ENCODE data around the gene OR52W1.
"Not testable (repeated sequence)": the region's sequence is repeated elsewhere in the genome, so short reads cannot be mapped to it uniquely, and the experiment has no call there.

The OR52W1 gene

GRCh38 chr11:6232899-6233298 is 33.9 kb downstream of the OR52W1 start:
- Mint-ChIP-seq H3K9me3 (no peaks in the 10 kb centered on the region), H3K27ac (no peak overlapping the region), H3K27me3 (no peaks in the 10 kb centered on the region), H3K4me1 (peaks cover 29 to 40% of the 10 kb centered on the region in 2 donors), H3K4me3 (peak overlapping the region in 1 of 2 donors; percentile 9), H3K36me3 (peaks cover 4 to 16% of the 10 kb centered on the region in 2 donors)
- DNase-seq (no peak), ATAC-seq (replicated peaks) (no peak)

- Mint-ChIP-seq H3K36me3 (peaks cover 4 to 13% of the 10 kb centered on the region in 2 donors), H3K4me3 (peak overlapping the region; percentile 98 to 99), H3K27me3 (no peaks in the 10 kb centered on the region), H3K4me1 (peaks cover 29 to 40% of the 10 kb centered on the region in 2 donors), H3K27ac (peak overlapping the region; percentile 98), H3K9me3 (no peaks in the 10 kb centered on the region)
- ATAC-seq (replicated peaks) (peak in 1 of 2 donors; percentile 1), DNase-seq (no peak)
Observed at GRCh38 chr11:6233984-6234386, 35.0 kb downstream of the OR52W1 start.

GRCh38 chr11:6234387-6235107 is 35.5 kb downstream of the OR52W1 start, which contains the start of gene FHIP1B:
Gene FHIP1B (minus strand): TSS chr11:6234636. CDS start chr11:6224516, 10,120 bp downstream.
- H3K27me3 Mint-ChIP-seq: peaks cover 0 to 4% of the 10 kb centered on the region in 2 donors
- H3K27ac Mint-ChIP-seq: peak within 1 kb of the TSS; percentile 98
- peak; percentile 91 to 92 for ATAC-seq (replicated peaks)

GRCh38 chr11:6237266-6237665 is 38.2 kb downstream of the OR52W1 start:
- ATAC-seq (replicated peaks) (no peak), DNase-seq (no peak)
- Mint-ChIP-seq H3K36me3 (no peaks in the 10 kb centered on the region), H3K4me1 (peaks cover 17 to 27% of the 10 kb centered on the region in 2 donors), H3K27ac (no peak overlapping the region), H3K9me3 (no peaks in the 10 kb centered on the region), H3K27me3 (peaks cover 13% of the 10 kb centered on the region in 2 donors), H3K4me3 (no peak overlapping the region)

More at GRCh38 chr11:6234387-6235107, 35.5 kb downstream of the OR52W1 start, which contains the start of gene FHIP1B:
- H3K9me3 Mint-ChIP-seq: no peaks in the 10 kb centered on the region
- H3K36me3 Mint-ChIP-seq: peaks cover under 1 to 9% of the 10 kb centered on the region in 2 donors
- H3K4me3 Mint-ChIP-seq: peak within 1 kb of the TSS; percentile 98 to 99
- peak; percentile 100 for DNase-seq
- H3K4me1 Mint-ChIP-seq: peaks cover 27 to 36% of the 10 kb centered on the region in 2 donors

GRCh38 chr11:6237761-6238302 is 38.8 kb downstream of the OR52W1 start:
- ATAC-seq (replicated peaks): no peak
- Mint-ChIP-seq H3K4me3 (no peak overlapping the region), H3K36me3 (no peaks in the 10 kb centered on the region), H3K4me1 (peaks cover 17 to 26% of the 10 kb centered on the region in 2 donors), H3K9me3 (no peaks in the 10 kb centered on the region), H3K27ac (no peak overlapping the region), H3K27me3 (peaks cover 15 to 17% of the 10 kb centered on the region in 2 donors)
- no peak for DNase-seq

GRCh38 chr11:6238902-6239301 is 39.9 kb downstream of the OR52W1 start, which contains the start of gene CNGA4:
Gene CNGA4 (plus strand): TSS chr11:6239089. CDS start chr11:6239207, 118 bp downstream.
- H3K27ac Mint-ChIP-seq: no peak within 1 kb of the TSS

GRCh38 chr11:6240139-6240538 is 41.1 kb downstream of the OR52W1 start:
- peaks cover 7 to 12% of the 10 kb centered on the region in 2 donors for H3K4me1 Mint-ChIP-seq
- DNase-seq (no peak), ATAC-seq (replicated peaks) (no peak)
- H3K4me3 Mint-ChIP-seq: no peak overlapping the region
- no peak overlapping the region for H3K27ac Mint-ChIP-seq
- no peaks in the 10 kb centered on the region for H3K9me3 Mint-ChIP-seq
- H3K27me3 Mint-ChIP-seq: peaks cover 31 to 35% of the 10 kb centered on the region in 2 donors
- no peaks in the 10 kb centered on the region for H3K36me3 Mint-ChIP-seq

More at GRCh38 chr11:6238902-6239301, 39.9 kb downstream of the OR52W1 start, which contains the start of gene CNGA4:
- peaks cover 26 to 28% of the 10 kb centered on the region in 2 donors for H3K27me3 Mint-ChIP-seq
- no peaks in the 10 kb centered on the region for H3K36me3 Mint-ChIP-seq
- DNase-seq (no peak), ATAC-seq (replicated peaks) (no peak)
- no peaks in the 10 kb centered on the region for H3K9me3 Mint-ChIP-seq
- H3K4me3 Mint-ChIP-seq: no peak within 1 kb of the TSS
- peaks cover 12 to 20% of the 10 kb centered on the region in 2 donors for H3K4me1 Mint-ChIP-seq

- Mint-ChIP-seq H3K4me3 (no peak overlapping the region), H3K9me3 (no peaks in the 10 kb centered on the region), H3K36me3 (no peaks in the 10 kb centered on the region), H3K27ac (no peak overlapping the region), H3K27me3 (peaks cover 31 to 35% of the 10 kb centered on the region in 2 donors), H3K4me1 (peaks cover 4 to 7% of the 10 kb centered on the region in 2 donors)
- DNase-seq (no peak), ATAC-seq (replicated peaks) (peak in 1 of 2 donors; percentile 41)
Observed at GRCh38 chr11:6240781-6241180, 41.8 kb downstream of the OR52W1 start.

- ATAC-seq (replicated peaks) (no peak), DNase-seq (no peak)
- Mint-ChIP-seq H3K27ac (no peak overlapping the region), H3K27me3 (peaks cover 31 to 35% of the 10 kb centered on the region in 2 donors), H3K4me3 (no peak overlapping the region), H3K36me3 (no peaks in the 10 kb centered on the region), H3K4me1 (peaks cover 4 to 7% of the 10 kb centered on the region in 2 donors), H3K9me3 (no peaks in the 10 kb centered on the region)
Observed at GRCh38 chr11:6241316-6241715, 42.3 kb downstream of the OR52W1 start.

GRCh38 chr11:6245536-6245935 is 46.5 kb downstream of the OR52W1 start:
- Mint-ChIP-seq H3K9me3 (peaks cover 0 to 1% of the 10 kb centered on the region in 2 donors), H3K27me3 (peaks cover 25 to 43% of the 10 kb centered on the region in 2 donors), H3K4me3 (no peak overlapping the region), H3K36me3 (no peaks in the 10 kb centered on the region), H3K27ac (no peak overlapping the region), H3K4me1 (peaks cover 3 to 5% of the 10 kb centered on the region in 2 donors)
- DNase-seq (no peak), ATAC-seq (replicated peaks) (no peak)

- no peak overlapping the region for H3K27ac Mint-ChIP-seq
- H3K36me3 Mint-ChIP-seq: no peaks in the 10 kb centered on the region
- no peak overlapping the region for H3K4me3 Mint-ChIP-seq
- DNase-seq (no peak), ATAC-seq (replicated peaks) (no peak)
- peaks cover 0 to 1% of the 10 kb centered on the region in 2 donors for H3K9me3 Mint-ChIP-seq
- no peaks in the 10 kb centered on the region for H3K4me1 Mint-ChIP-seq
- H3K27me3 Mint-ChIP-seq: peaks cover 12 to 25% of the 10 kb centered on the region in 2 donors
Observed at GRCh38 chr11:6248248-6248647, 49.2 kb downstream of the OR52W1 start.

- not testable (repeated sequence) for H3K4me1 Mint-ChIP-seq; DNase-seq; H3K9me3 Mint-ChIP-seq; ATAC-seq (replicated peaks); H3K36me3 Mint-ChIP-seq; H3K27ac Mint-ChIP-seq; H3K4me3 Mint-ChIP-seq
- peaks cover 5 to 19% of the 10 kb centered on the region in 2 donors for H3K27me3 Mint-ChIP-seq
Observed at GRCh38 chr11:6248897-6249296, 49.9 kb downstream of the OR52W1 start.
